K562 (cell line): Measurements from ENCODE around the gene ABCG1. TPM values are rescaled to one million over a fixed set of nuclear protein-coding genes. Genes with fewer than 3 reads are reported as not detected.

Experiments
- BRF1 ChIP-seq: IDR thresholded peaks from 3 replicates; pipeline ENCODE4 v1.6.1; 2011; ENCODE audit warnings: borderline replicate concordance, mild to moderate bottlenecking; ENCODE audit not compliant: insufficient read length; ENCODE audit errors: extremely low read depth
- ILK ChIP-seq: fragments of 450-650 bp; IDR thresholded peaks from 2 replicates; pipeline ENCODE4 v1.6.1; 2016; ENCODE audit warnings: missing genetic modification characterization, low read depth, mild to moderate bottlenecking, missing compliant biosample characterization, moderate library complexity, borderline replicate concordance
- MAFG ChIP-seq: fragments of 450-650 bp; conservative IDR thresholded peaks from 2 replicates; pipeline ENCODE4 v1.6.1; 2016; ENCODE audit warnings: missing genetic modification characterization, missing compliant biosample characterization
- MGA ChIP-seq: fragments of 450-650 bp; IDR thresholded peaks from 2 replicates; pipeline ENCODE4 v1.6.1; 2016; ENCODE audit warnings: mild to moderate bottlenecking, moderate library complexity
- NFYB ChIP-seq: IDR thresholded peaks from 2 replicates; pipeline ENCODE4 v1.6.1; 2011; ENCODE audit warnings: mild to moderate bottlenecking, moderate library complexity; ENCODE audit not compliant: insufficient read length; ENCODE audit errors: extremely low read depth
- NUFIP1 ChIP-seq: fragments of 450-650 bp; IDR thresholded peaks from 2 replicates; pipeline ENCODE4 v1.6.1; 2018; ENCODE audit not compliant: partially characterized antibody
- RNF2 ChIP-seq: sonication (generic); IDR thresholded peaks from 2 replicates; pipeline ENCODE4 v1.6.1; 2016
- WHSC1 ChIP-seq: IDR thresholded peaks from one replicate; pipeline ENCODE4 v1.6.1; 2012; ENCODE audit warnings: low read length, control low read depth, inconsistent platforms
- XRCC5 ChIP-seq: fragments of 200-400 bp; formaldehyde crosslinking; IDR thresholded peaks from 2 replicates; pipeline ENCODE4 v1.6.1; 2017; ENCODE audit warnings: low read depth, mild to moderate bottlenecking, low read length
- ZFP1 ChIP-seq: fragments of 450-650 bp; formaldehyde crosslinking; IDR thresholded peaks from 2 replicates; pipeline ENCODE4 v1.4.0; 2020; ENCODE audit warnings: mild to moderate bottlenecking, mixed read lengths
- ZNF644 ChIP-seq: fragments of 200-800 bp; sonication (Bioruptor generic); IDR thresholded peaks from 2 replicates; pipeline ENCODE4 v1.6.1; 2016; ENCODE audit warnings: low read depth, missing genetic modification characterization, missing compliant biosample characterization
- polyA plus RNA-seq, 8 experiments: library from polyadenylated mRNA; depleted of rRNA in 4 of 8; stranded (reverse) in 5 of 8; unstranded in 3 of 8; fragments of >200 nt; fragmentation: Nextera tagmentation in 2 of 8; fragmentation: Illumina TruSeq in 1 of 8; extraction: Ambion mirVana in 2 of 8; extraction: Trizol in 1 of 8; gene quantifications; 2 replicates each; pipeline versions ENCODE4 v1.2.1 to v1.2.3, GENCODE V29; 2011 to 2014; ENCODE audit warnings: inconsistent platforms in 1 of 8, missing spikeins in 1 of 8
- total RNA-seq, 7 experiments: library from RNA; depleted of rRNA in 6 of 7; stranded (reverse); fragments of >200 nt in 6 of 7; fragmentation: Illumina TruSeq in 2 of 7; extraction: Trizol in 2 of 7; gene quantifications; 2 replicates each; pipeline versions ENCODE4 v1.2.1 to v1.2.3, GENCODE V29; 2011 to 2021; ENCODE audit warnings: low replicate concordance in 1 of 7
- TF ChIP-seq, protein P1 (sequence below): sonication (generic); formaldehyde crosslinking; IDR thresholded peaks from 2 replicates; pipeline ENCODE4 v1.8.1; 2022; ENCODE audit warnings: missing genetic modification reagents
- TF ChIP-seq, protein P2 (sequence below): fragments of 250-450 bp; sonication (Bioruptor Pico); IDR thresholded peaks from 2 replicates; pipeline ENCODE4 v1.5.0; 2020; ENCODE audit warnings: mild to moderate bottlenecking
- TF ChIP-seq, protein P3 (sequence below): fragments of 250-450 bp; sonication (Bioruptor Pico); IDR thresholded peaks from 2 replicates; pipeline ENCODE4 v1.8.0; 2022; ENCODE audit warnings: moderate library complexity, mild to moderate bottlenecking, inconsistent platforms

ABCG1 gene
- total and polyA plus RNA-seq, 9 of the 15 experiments (the other 6 are each of a cell fraction or from before 2014, with no cell fraction given), result 0.04 to 0.09 TPM; not detected in 7

DNA sequence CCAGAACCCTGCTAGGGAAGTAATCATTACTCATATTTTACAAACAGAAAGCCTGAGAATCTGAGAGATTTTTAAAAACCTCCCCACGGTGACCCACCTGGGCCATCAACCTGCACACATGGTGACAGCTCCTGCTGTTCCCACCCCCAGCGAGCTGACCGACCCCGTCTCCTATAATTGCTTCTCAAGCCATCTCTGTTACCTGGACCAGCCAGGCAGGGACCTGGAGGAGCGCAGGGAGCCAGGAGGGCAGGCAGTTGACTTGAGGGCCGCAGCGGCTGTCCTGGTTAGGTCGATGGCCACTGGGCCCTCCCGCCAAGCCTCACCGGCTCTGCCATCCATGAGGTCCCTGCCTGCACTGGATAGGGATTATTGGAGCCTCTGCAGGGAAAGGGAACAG is 124.2 kb downstream of the ABCG1 start (continued):
- TF ChIP-seq, protein P1, sequence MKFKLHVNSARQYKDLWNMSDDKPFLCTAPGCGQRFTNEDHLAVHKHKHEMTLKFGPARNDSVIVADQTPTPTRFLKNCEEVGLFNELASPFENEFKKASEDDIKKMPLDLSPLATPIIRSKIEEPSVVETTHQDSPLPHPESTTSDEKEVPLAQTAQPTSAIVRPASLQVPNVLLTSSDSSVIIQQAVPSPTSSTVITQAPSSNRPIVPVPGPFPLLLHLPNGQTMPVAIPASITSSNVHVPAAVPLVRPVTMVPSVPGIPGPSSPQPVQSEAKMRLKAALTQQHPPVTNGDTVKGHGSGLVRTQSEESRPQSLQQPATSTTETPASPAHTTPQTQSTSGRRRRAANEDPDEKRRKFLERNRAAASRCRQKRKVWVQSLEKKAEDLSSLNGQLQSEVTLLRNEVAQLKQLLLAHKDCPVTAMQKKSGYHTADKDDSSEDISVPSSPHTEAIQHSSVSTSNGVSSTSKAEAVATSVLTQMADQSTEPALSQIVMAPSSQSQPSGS (CRISPR knock-in tag), result no peak
- TF ChIP-seq ZFP1 (CRISPR knock-in tag), result no peak
- TF ChIP-seq, protein P2, sequence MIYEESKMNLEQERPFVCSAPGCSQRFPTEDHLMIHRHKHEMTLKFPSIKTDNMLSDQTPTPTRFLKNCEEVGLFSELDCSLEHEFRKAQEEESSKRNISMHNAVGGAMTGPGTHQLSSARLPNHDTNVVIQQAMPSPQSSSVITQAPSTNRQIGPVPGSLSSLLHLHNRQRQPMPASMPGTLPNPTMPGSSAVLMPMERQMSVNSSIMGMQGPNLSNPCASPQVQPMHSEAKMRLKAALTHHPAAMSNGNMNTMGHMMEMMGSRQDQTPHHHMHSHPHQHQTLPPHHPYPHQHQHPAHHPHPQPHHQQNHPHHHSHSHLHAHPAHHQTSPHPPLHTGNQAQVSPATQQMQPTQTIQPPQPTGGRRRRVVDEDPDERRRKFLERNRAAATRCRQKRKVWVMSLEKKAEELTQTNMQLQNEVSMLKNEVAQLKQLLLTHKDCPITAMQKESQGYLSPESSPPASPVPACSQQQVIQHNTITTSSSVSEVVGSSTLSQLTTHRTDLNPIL (CRISPR knock-in tag), result no peak
- TF ChIP-seq NUFIP1, result no peak
- no peak for TF ChIP-seq ILK
- no peak for TF ChIP-seq ZNF644
- TF ChIP-seq, protein P3, sequence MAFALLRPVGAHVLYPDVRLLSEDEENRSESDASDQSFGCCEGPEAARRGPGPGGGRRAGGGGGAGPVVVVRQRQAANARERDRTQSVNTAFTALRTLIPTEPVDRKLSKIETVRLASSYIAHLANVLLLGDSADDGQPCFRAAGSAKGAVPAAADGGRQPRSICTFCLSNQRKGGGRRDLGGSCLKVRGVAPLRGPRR (CRISPR knock-in tag), result no peak
- TF ChIP-seq WHSC1, result no peak
- TF ChIP-seq MAFG (tag), result no peak
- no peak for TF ChIP-seq XRCC5
- TF ChIP-seq MGA, result no peak
- no peak for TF ChIP-seq BRF1
- no peak for TF ChIP-seq NFYB
- no peak for TF ChIP-seq RNF2
